ENCODE data around the gene CDK5RAP3.
A peak's percentile ranks its signal among the peaks of the same experiment; 100 is the strongest.

Gene CDK5RAP3

GRCh38 chr17:48024149-48025039 is 53.5 kb downstream of the CDK5RAP3 start:
- peak in 1 of 2 donors; percentile 28 for DNase-seq (ENCODE audit: low read depth in 2 of 2)

- peak; percentile 98 to 99 for DNase-seq (ENCODE audit: low read depth in 2 of 2)
Measured at GRCh38 chr17:48025040-48025903, 54.4 kb downstream of the CDK5RAP3 start.

- DNase-seq (ENCODE audit: low read depth in 2 of 2) = no peak
Measured at GRCh38 chr17:48025904-48026501, 55.1 kb downstream of the CDK5RAP3 start.

- DNase-seq (ENCODE audit: low read depth in 2 of 2) = peak; percentile 48 to 64
Measured at GRCh38 chr17:48026502-48027321, 55.8 kb downstream of the CDK5RAP3 start.

GRCh38 chr17:48027322-48027981 is 56.5 kb downstream of the CDK5RAP3 start:
- DNase-seq (ENCODE audit: low read depth in 2 of 2) = no peak

- no peak for DNase-seq (ENCODE audit: low read depth in 2 of 2)
Measured at GRCh38 chr17:48028736-48029135, 57.8 kb downstream of the CDK5RAP3 start.

GRCh38 chr17:48030531-48030930 is 59.6 kb downstream of the CDK5RAP3 start:
- no peak for DNase-seq (ENCODE audit: low read depth in 2 of 2)

Measured in activated CD4-positive, alpha-beta T cell treated with anti-CD3 and anti-CD28 coated beads for 24 hours (primary cell).